RWPE2 (cell line): Measurements from ENCODE around the gene NAALADL1.

Source experiments
- ATAC-seq: fragments of 200-7000 bp; cut with Tn5 transposase; 3 replicates; pipeline ENCODE4 v1.9.1; 2021; ENCODE audit warnings: low read depth
- DNase-seq: peaks from one replicate; pipeline ENCODE4 v3.0.0-alpha.2; 2020; ENCODE audit warnings: low spot score
- H3K27ac ChIP-seq: fragments of 450-650 bp; 2 replicates; pipeline ENCODE4 v1.5.1; 2017; ENCODE audit warnings: mild to moderate bottlenecking; ENCODE audit not compliant: poor library complexity, severe bottlenecking
- H3K27me3 ChIP-seq: fragments of 250-450 bp; sonication (Bioruptor Pico); 2 replicates; pipeline ENCODE4 v1.5.1; 2021; ENCODE audit warnings: mild to moderate bottlenecking, moderate library complexity; ENCODE audit not compliant: insufficient read depth, poor library complexity, severe bottlenecking
- H3K36me3 ChIP-seq: fragments of 250-450 bp; sonication (Bioruptor Pico); 2 replicates; pipeline ENCODE4 v1.5.1; 2020; ENCODE audit warnings: low read depth, mild to moderate bottlenecking, moderate library complexity
- H3K4me1 ChIP-seq: fragments of 250-450 bp; sonication (Bioruptor Pico); 2 replicates; pipeline ENCODE4 v1.5.1; 2021; ENCODE audit warnings: mild to moderate bottlenecking, moderate library complexity; ENCODE audit not compliant: insufficient read depth, poor library complexity, severe bottlenecking
- H3K4me3 ChIP-seq: fragments of 250-450 bp; sonication (Bioruptor Pico); 2 replicates; pipeline ENCODE4 v1.5.1; 2021; ENCODE audit warnings: mild to moderate bottlenecking, moderate library complexity; ENCODE audit not compliant: severe bottlenecking
- H3K9me3 ChIP-seq: fragments of 250-450 bp; sonication (Bioruptor Pico); 2 replicates; pipeline ENCODE4 v1.5.1; 2021; ENCODE audit warnings: mild to moderate bottlenecking, moderate library complexity; ENCODE audit not compliant: severe bottlenecking
- TF ChIP-seq, protein P1 (sequence below): fragments of 450-650 bp; IDR thresholded peaks from one replicate; pipeline ENCODE4 v1.5.1; 2017; ENCODE audit warnings: mild to moderate bottlenecking, moderate library complexity; ENCODE audit not compliant: poor library complexity, severe bottlenecking

The NAALADL1 gene

DNA sequence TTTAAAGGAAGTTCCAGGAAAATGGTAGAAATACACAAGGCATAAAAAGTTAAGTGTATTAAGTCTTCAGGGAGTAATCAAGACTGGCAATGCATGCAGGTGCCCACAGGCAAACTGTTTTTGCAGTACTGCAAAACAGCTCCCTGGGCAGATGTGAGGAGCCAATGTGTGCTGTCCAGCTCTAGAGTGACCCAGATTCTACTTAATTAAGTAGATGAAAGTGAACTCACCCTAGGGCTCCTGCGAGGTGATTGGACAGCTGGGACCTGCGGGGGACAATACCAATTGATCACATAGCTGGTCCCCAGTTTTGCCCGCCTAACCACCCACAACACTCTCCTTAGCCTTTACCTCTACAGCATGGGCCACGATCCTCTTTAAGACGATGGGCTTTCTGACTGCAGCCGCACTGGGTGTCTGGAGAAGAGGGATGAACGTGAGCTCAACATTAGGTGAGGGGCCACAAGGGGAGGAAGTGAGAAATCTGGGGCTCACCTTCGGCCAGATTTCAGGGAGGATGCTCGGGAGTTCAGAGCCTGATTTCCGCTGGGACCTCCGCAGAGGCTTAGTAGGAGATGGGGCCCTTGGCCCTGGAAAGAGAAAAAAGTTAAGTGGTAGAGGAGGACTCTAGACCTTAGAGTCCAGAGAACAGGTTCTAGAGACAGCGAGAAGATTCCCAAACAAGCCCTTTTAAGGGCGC lies 24.9 kb upstream of the NAALADL1 start:
- Histone ChIP-seq H3K4me1 (peaks cover 13% of the 10 kb centered on the region), H3K27ac (peak overlapping the region; percentile 65), H3K4me3 (peak overlapping the region; percentile 78), H3K27me3 (no peaks in the 10 kb centered on the region), H3K36me3 (peaks cover 70% of the 10 kb centered on the region), H3K9me3 (no peaks in the 10 kb centered on the region)
- TF ChIP-seq, protein P1, sequence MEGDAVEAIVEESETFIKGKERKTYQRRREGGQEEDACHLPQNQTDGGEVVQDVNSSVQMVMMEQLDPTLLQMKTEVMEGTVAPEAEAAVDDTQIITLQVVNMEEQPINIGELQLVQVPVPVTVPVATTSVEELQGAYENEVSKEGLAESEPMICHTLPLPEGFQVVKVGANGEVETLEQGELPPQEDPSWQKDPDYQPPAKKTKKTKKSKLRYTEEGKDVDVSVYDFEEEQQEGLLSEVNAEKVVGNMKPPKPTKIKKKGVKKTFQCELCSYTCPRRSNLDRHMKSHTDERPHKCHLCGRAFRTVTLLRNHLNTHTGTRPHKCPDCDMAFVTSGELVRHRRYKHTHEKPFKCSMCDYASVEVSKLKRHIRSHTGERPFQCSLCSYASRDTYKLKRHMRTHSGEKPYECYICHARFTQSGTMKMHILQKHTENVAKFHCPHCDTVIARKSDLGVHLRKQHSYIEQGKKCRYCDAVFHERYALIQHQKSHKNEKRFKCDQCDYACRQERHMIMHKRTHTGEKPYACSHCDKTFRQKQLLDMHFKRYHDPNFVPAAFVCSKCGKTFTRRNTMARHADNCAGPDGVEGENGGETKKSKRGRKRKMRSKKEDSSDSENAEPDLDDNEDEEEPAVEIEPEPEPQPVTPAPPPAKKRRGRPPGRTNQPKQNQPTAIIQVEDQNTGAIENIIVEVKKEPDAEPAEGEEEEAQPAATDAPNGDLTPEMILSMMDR, result no peak
- ATAC-seq (no peak; the same call in 2 of the 3 replicates), DNase-seq (no peak)

DNA sequence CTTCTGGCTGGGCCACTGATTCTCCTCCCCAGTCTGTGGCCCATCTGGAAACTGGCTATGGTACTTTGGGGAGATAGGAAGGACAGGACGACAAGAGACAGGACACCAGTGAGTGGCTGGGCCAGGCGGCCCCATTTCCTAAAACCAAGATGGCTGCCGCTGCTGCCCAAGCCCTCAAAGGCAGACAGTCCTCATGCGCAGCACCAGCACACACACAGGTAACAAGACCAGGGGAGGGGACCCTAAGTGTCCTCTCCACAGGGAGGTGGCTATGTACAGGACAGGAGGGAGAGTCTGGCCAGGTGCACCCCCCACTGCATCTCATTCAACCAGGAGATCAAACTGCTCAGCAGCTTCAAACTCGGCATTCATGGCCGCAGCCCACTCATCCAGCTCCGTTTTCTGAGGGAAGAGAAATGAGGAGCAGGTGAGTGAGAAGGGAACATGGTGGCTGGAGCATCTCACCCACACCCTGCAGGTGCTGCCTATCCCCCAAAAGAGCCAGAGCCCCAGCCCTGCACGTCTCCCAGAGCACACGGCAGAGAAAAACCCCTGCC lies 20.5 kb upstream of the NAALADL1 start:
- Histone ChIP-seq H3K36me3 (peaks cover 61% of the 10 kb centered on the region), H3K9me3 (no peaks in the 10 kb centered on the region), H3K4me1 (peaks cover 7% of the 10 kb centered on the region), H3K27me3 (no peaks in the 10 kb centered on the region), H3K4me3 (no peak overlapping the region), H3K27ac (no peak overlapping the region)
- DNase-seq (no peak), ATAC-seq (no peak)
- TF ChIP-seq, protein P1, result no peak

DNA sequence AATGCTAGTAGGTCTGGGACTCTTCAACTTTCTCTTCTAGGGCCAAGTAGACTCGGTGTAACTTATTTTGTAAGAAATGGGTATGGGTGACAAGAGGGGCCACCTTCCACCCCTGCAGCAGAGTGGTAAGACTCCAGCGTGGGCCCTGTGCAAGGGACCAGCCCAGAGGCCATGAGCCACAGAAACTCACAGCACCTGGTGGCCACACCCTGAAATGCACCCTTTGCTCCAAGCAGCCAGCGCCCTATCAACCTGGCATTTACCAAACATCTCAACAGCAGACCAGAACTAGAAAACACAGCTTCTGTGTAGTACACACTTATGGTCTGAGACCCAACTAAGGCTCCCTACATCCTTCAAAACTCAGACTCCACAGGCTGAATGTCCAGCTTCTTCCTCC lies 19.8 kb upstream of the NAALADL1 start:
- peaks cover 61% of the 10 kb centered on the region for H3K36me3 ChIP-seq
- ATAC-seq, result peak; percentile 66

DNA sequence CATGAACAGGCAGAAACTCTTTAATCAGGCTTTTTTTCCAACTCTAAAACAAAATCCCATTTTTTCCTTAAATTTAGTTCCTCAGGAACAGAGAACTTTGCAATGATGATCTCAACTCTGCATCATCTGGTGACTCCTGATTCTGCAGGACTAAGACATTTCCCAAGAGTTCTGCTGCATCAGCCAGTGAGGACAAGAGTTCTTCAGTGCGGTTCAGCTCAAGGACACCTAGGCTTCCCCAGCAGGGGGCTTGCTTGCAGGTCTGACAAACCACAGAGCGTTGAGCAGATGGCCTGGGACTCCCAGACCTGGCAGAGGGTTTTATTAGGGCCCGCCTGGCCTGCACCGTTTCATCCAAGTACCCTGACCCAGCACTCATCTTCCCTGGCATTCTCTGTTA lies 19.1 kb upstream of the NAALADL1 start:
- Histone ChIP-seq H3K27ac (no peak overlapping the region), H3K36me3 (peaks cover 54% of the 10 kb centered on the region)
- TF ChIP-seq, protein P1, result no peak

More for the DNA sequence above, 19.8 kb upstream of the NAALADL1 start:
- no peak for DNase-seq
- Histone ChIP-seq H3K4me3 (no peak overlapping the region), H3K9me3 (no peaks in the 10 kb centered on the region), H3K4me1 (peaks cover 7% of the 10 kb centered on the region), H3K27me3 (no peaks in the 10 kb centered on the region), H3K27ac (no peak overlapping the region)
- TF ChIP-seq, protein P1, result peak; percentile 52

DNA sequence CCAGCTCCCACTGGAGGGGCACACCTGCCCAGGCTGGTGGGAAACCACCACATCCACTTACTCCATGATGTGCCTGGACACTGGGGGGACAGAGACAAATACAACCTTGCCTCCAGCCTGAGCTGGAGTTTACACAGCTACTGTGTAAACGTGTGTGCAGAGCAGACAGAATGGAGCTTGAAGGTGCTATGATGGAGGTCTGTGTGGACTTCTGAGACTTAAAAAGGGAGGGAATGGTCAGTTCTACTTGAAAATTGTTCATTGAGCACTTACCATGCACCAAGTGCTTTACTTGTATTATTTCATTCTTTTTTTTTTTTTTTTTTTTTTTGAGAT lies 14.2 kb upstream of the NAALADL1 start:
- ATAC-seq (no peak), DNase-seq (no peak)
- TF ChIP-seq, protein P1, result no peak
- H3K9me3 ChIP-seq, result no peaks in the 10 kb centered on the region
- H3K27me3 ChIP-seq, result no peaks in the 10 kb centered on the region
- H3K4me3 ChIP-seq, result no peak overlapping the region
- H3K27ac ChIP-seq, result no peak overlapping the region
- H3K36me3 ChIP-seq, result peaks cover 7% of the 10 kb centered on the region
- H3K4me1 ChIP-seq, result no peaks in the 10 kb centered on the region

More for the DNA sequence above, 19.1 kb upstream of the NAALADL1 start:
- Histone ChIP-seq H3K4me1 (peaks cover 1% of the 10 kb centered on the region), H3K27me3 (no peaks in the 10 kb centered on the region), H3K9me3 (no peaks in the 10 kb centered on the region), H3K4me3 (no peak overlapping the region)
- DNase-seq (no peak), ATAC-seq (peak; percentile 21; the same call in 1 of the 3 replicates)
